Natural killer cell treated with Interleukin-12 subunit alpha and Interleukin-12 subunit beta and Interleukin-15 and Interleukin-18, amount 100 ng/mL, for 72 hours (primary cell): ENCODE results near the gene MARCHF11. TPM values are rescaled to one million over a fixed set of nuclear protein-coding genes. Genes with fewer than 3 reads are reported as not detected.

Experiments used
- ATAC-seq, 2 donors: fragments of 150-1000 bp; cut with Tn5 transposase in 1 of 2; sonication (Bioruptor Pico), chemical (Tn5 transposase) in 1 of 2; 2 replicates each; pipeline ENCODE4 v1.10.0; 2021
- DNase-seq: peaks from one replicate; pipeline ENCODE4 v3.0.0; 2022; ENCODE audit warnings: low spot score
- H3K27ac Mint-ChIP-seq, 2 donors: 1 replicate in 1 of 2; 2 replicates in 1 of 2; pipeline ENCODE4 v1.8.0; 2022; ENCODE audit warnings: mixed read lengths in 2 of 2, mild to moderate bottlenecking in 1 of 2, moderate library complexity in 1 of 2
- H3K27me3 Mint-ChIP-seq, 2 donors: 1 replicate in 1 of 2; 2 replicates in 1 of 2; pipeline ENCODE4 v1.8.0; 2022; ENCODE audit warnings: mixed read lengths in 2 of 2
- H3K36me3 Mint-ChIP-seq: one replicate; pipeline ENCODE4 v1.8.0; 2022; ENCODE audit warnings: mixed read lengths
- H3K4me1 Mint-ChIP-seq, 2 donors: 1 replicate in 1 of 2; 2 replicates in 1 of 2; pipeline ENCODE4 v1.8.0; 2022; ENCODE audit warnings: low read depth in 2 of 2, mixed read lengths in 2 of 2, mild to moderate bottlenecking in 1 of 2
- H3K4me3 Mint-ChIP-seq: one replicate; pipeline ENCODE4 v1.8.0; 2022; ENCODE audit warnings: mixed read lengths
- H3K9me3 Mint-ChIP-seq: 2 replicates; pipeline ENCODE4 v1.8.0; 2022; ENCODE audit warnings: mixed read lengths
- total RNA-seq, 2 donors: library from RNA; stranded (reverse); gene quantifications; one replicate each; pipeline ENCODE4 v1.2.3, GENCODE V29; 2022

The MARCHF11 gene
- total RNA-seq, 2 donors from 2014 or later = not detected

- Mint-ChIP-seq H3K27ac (no peak overlapping the region), H3K36me3 (peaks cover 11% of the 10 kb centered on the region), H3K4me1 (no peaks in the 10 kb centered on the region), H3K4me3 (no peak overlapping the region), H3K9me3 (peaks cover 35% of the 10 kb centered on the region), H3K27me3 (no peaks in the 10 kb centered on the region)
- no peak for DNase-seq
- no peak for ATAC-seq
Observed at GRCh38 chr5:16115140-16115539, 64.5 kb downstream of the MARCHF11 start.

GRCh38 chr5:16108418-16108817, 71.2 kb downstream of the MARCHF11 start:
- no peak overlapping the region for H3K4me3 Mint-ChIP-seq
- DNase-seq (no peak), ATAC-seq (no peak)
- no peaks in the 10 kb centered on the region for H3K27me3 Mint-ChIP-seq
- no peaks in the 10 kb centered on the region for H3K36me3 Mint-ChIP-seq
- H3K27ac Mint-ChIP-seq = no peak overlapping the region
- no peaks in the 10 kb centered on the region for H3K4me1 Mint-ChIP-seq
- H3K9me3 Mint-ChIP-seq = peaks cover 21% of the 10 kb centered on the region

GRCh38 chr5:16104961-16105360, 74.6 kb downstream of the MARCHF11 start:
- Mint-ChIP-seq H3K36me3 (no peaks in the 10 kb centered on the region), H3K4me1 (no peaks in the 10 kb centered on the region), H3K27me3 (no peaks in the 10 kb centered on the region), H3K27ac (no peak overlapping the region), H3K9me3 (peaks cover 17% of the 10 kb centered on the region), H3K4me3 (no peak overlapping the region)
- no peak for ATAC-seq
- no peak for DNase-seq

GRCh38 chr5:16095612-16096011, 84.0 kb downstream of the MARCHF11 start:
- Mint-ChIP-seq H3K4me1 (no peaks in the 10 kb centered on the region), H3K9me3 (peaks cover 6% of the 10 kb centered on the region), H3K36me3 (no peaks in the 10 kb centered on the region), H3K27me3 (no peaks in the 10 kb centered on the region), H3K27ac (no peak overlapping the region), H3K4me3 (no peak overlapping the region)
- no peak for DNase-seq
- ATAC-seq = no peak

- no peaks in the 10 kb centered on the region for H3K36me3 Mint-ChIP-seq
- H3K4me1 Mint-ChIP-seq = no peaks in the 10 kb centered on the region
- DNase-seq (no peak), ATAC-seq (no peak)
- peaks cover 6% of the 10 kb centered on the region for H3K9me3 Mint-ChIP-seq
- H3K27ac Mint-ChIP-seq = no peak overlapping the region
- no peak overlapping the region for H3K4me3 Mint-ChIP-seq
- no peaks in the 10 kb centered on the region for H3K27me3 Mint-ChIP-seq
Observed at GRCh38 chr5:16090270-16090669, 89.3 kb downstream of the MARCHF11 start.

GRCh38 chr5:16082982-16083381, 96.6 kb downstream of the MARCHF11 start:
- H3K4me1 Mint-ChIP-seq = no peaks in the 10 kb centered on the region
- H3K36me3 Mint-ChIP-seq = peaks cover 12% of the 10 kb centered on the region
- no peak overlapping the region for H3K4me3 Mint-ChIP-seq
- H3K27me3 Mint-ChIP-seq = no peaks in the 10 kb centered on the region
- DNase-seq (no peak), ATAC-seq (no peak)
- no peak overlapping the region for H3K27ac Mint-ChIP-seq
- H3K9me3 Mint-ChIP-seq = peaks cover 19% of the 10 kb centered on the region

GRCh38 chr5:16082053-16082452, 97.5 kb downstream of the MARCHF11 start:
- DNase-seq (no peak), ATAC-seq (no peak)
- Mint-ChIP-seq H3K27ac (no peak overlapping the region), H3K4me3 (no peak overlapping the region), H3K27me3 (no peaks in the 10 kb centered on the region), H3K9me3 (peaks cover 19% of the 10 kb centered on the region), H3K4me1 (no peaks in the 10 kb centered on the region), H3K36me3 (peaks cover 12% of the 10 kb centered on the region)

GRCh38 chr5:16081376-16081955, 98.1 kb downstream of the MARCHF11 start:
- H3K4me1 Mint-ChIP-seq = no peaks in the 10 kb centered on the region
- H3K9me3 Mint-ChIP-seq = peaks cover 19% of the 10 kb centered on the region
- no peak for ATAC-seq

GRCh38 chr5:16076657-16077056, 102.9 kb downstream of the MARCHF11 start:
- Mint-ChIP-seq H3K4me1 (no peaks in the 10 kb centered on the region), H3K36me3 (peaks cover 12% of the 10 kb centered on the region), H3K9me3 (peaks cover 26% of the 10 kb centered on the region), H3K27ac (no peak overlapping the region), H3K27me3 (no peaks in the 10 kb centered on the region), H3K4me3 (no peak overlapping the region)
- no peak for DNase-seq
- ATAC-seq = no peak

More at GRCh38 chr5:16081376-16081955, 98.1 kb downstream of the MARCHF11 start:
- H3K27ac Mint-ChIP-seq = no peak overlapping the region
- H3K4me3 Mint-ChIP-seq = no peak overlapping the region
- H3K36me3 Mint-ChIP-seq = peaks cover 12% of the 10 kb centered on the region
- no peaks in the 10 kb centered on the region for H3K27me3 Mint-ChIP-seq
- DNase-seq = no peak

GRCh38 chr5:16074358-16074757, 105.2 kb downstream of the MARCHF11 start:
- no peaks in the 10 kb centered on the region for H3K4me1 Mint-ChIP-seq
- H3K36me3 Mint-ChIP-seq = no peaks in the 10 kb centered on the region
- H3K9me3 Mint-ChIP-seq = peaks cover 12% of the 10 kb centered on the region
- H3K27me3 Mint-ChIP-seq = no peaks in the 10 kb centered on the region
- no peak for DNase-seq
- H3K27ac Mint-ChIP-seq = no peak overlapping the region
- ATAC-seq = no peak
- no peak overlapping the region for H3K4me3 Mint-ChIP-seq

GRCh38 chr5:16072616-16073015, 107.0 kb downstream of the MARCHF11 start:
- H3K36me3 Mint-ChIP-seq = no peaks in the 10 kb centered on the region
- DNase-seq = no peak
- no peak for ATAC-seq
- no peaks in the 10 kb centered on the region for H3K27me3 Mint-ChIP-seq
- H3K4me3 Mint-ChIP-seq = no peak overlapping the region
- no peak overlapping the region for H3K27ac Mint-ChIP-seq
- H3K4me1 Mint-ChIP-seq = no peaks in the 10 kb centered on the region
- peaks cover 19% of the 10 kb centered on the region for H3K9me3 Mint-ChIP-seq

- H3K36me3 Mint-ChIP-seq = no peaks in the 10 kb centered on the region
- H3K9me3 Mint-ChIP-seq = peaks cover 14% of the 10 kb centered on the region
- DNase-seq = no peak
- H3K27ac Mint-ChIP-seq = no peak overlapping the region
- no peak for ATAC-seq
- H3K4me3 Mint-ChIP-seq = no peak overlapping the region
- H3K27me3 Mint-ChIP-seq = no peaks in the 10 kb centered on the region
- H3K4me1 Mint-ChIP-seq = no peaks in the 10 kb centered on the region
Observed at GRCh38 chr5:16067415-16067814, 112.2 kb downstream of the MARCHF11 start.

- no peaks in the 10 kb centered on the region for H3K27me3 Mint-ChIP-seq
- no peaks in the 10 kb centered on the region for H3K36me3 Mint-ChIP-seq
- no peaks in the 10 kb centered on the region for H3K4me1 Mint-ChIP-seq
- DNase-seq (no peak), ATAC-seq (no peak)
- no peak overlapping the region for H3K4me3 Mint-ChIP-seq
- peaks cover 14% of the 10 kb centered on the region for H3K9me3 Mint-ChIP-seq
- no peak overlapping the region for H3K27ac Mint-ChIP-seq
Observed at GRCh38 chr5:16066810-16067209, 112.8 kb downstream of the MARCHF11 start.

GRCh38 chr5:16066320-16066719, 113.3 kb downstream of the MARCHF11 start:
- no peak overlapping the region for H3K4me3 Mint-ChIP-seq
- no peaks in the 10 kb centered on the region for H3K4me1 Mint-ChIP-seq
- DNase-seq = no peak
- no peak for ATAC-seq
- H3K36me3 Mint-ChIP-seq = no peaks in the 10 kb centered on the region
- H3K9me3 Mint-ChIP-seq = peaks cover 14% of the 10 kb centered on the region
- H3K27me3 Mint-ChIP-seq = no peaks in the 10 kb centered on the region
- H3K27ac Mint-ChIP-seq = no peak overlapping the region

GRCh38 chr5:16065831-16066230, 113.8 kb downstream of the MARCHF11 start:
- Mint-ChIP-seq H3K4me1 (no peaks in the 10 kb centered on the region), H3K27ac (no peak overlapping the region), H3K27me3 (no peaks in the 10 kb centered on the region), H3K36me3 (no peaks in the 10 kb centered on the region), H3K4me3 (no peak overlapping the region), H3K9me3 (peaks cover 13% of the 10 kb centered on the region)
- no peak for DNase-seq
- no peak for ATAC-seq
